ENCODE results near the gene URB2. TPM values are rescaled to one million over a fixed set of nuclear protein-coding genes. Genes with fewer than 3 reads are reported as not detected.

URB2 gene
- total and polyA plus RNA-seq, 10 donors: 2.1 to 13.6 (median 9.4) TPM

DNA sequence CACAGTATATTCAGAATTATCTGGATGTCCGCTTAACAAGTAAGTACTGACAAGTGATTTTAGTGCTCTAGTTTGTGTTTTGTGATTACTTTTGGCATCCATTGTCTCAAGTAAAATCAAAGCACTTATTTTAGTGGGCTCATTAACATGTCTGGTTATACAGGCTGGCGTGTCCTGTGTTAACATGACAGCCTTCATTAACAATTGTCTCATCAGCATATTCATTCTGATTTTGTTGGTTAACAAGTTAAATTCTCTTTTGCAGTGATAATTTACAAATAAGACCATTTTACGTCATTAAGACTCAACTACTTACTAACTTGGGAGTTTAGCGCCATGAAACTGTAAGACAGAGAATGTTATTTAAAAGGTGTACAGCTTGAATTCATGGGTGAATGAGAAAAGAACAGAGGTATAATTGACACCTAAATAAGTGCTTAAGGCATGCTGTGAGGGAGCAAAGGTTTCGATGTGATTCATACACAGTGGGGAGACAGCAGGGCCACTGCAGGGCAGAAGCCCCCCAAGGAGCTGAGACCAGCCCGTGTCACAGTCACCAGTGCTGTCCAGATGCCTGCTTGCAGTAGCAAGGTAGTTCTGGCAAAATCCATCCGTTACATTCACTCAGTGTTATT lies 22.6 kb upstream of the URB2 start:
- Histone ChIP-seq H3K9me3 (no peaks in the 10 kb centered on the region), H3K36me3 (peaks cover 0 to 99% (median 48%) of the 10 kb centered on the region in 6 donors), H3K27me3 (replicated peaks in 1 of 7) (no peaks in the 10 kb centered on the region), H3K27ac (no peak overlapping the region), H3K4me3 (no peak overlapping the region), H3K4me1 (no peaks in the 10 kb centered on the region)
- intact Hi-C loops (cut with DNase I; ENCODE audit: low total_unique reads): no loop called here
- DNase-seq: no peak
- 81 to 91% (median 89%) methylated on average over 7 of the region's 7 CpGs for WGBS, 5 donors
- TF ChIP-seq POLR2AphosphoS5 (IDR thresholded peaks at IDR 0.05) (no peak), POLR2A (IDR thresholded peaks at IDR 0.05) (no peak)

DNA sequence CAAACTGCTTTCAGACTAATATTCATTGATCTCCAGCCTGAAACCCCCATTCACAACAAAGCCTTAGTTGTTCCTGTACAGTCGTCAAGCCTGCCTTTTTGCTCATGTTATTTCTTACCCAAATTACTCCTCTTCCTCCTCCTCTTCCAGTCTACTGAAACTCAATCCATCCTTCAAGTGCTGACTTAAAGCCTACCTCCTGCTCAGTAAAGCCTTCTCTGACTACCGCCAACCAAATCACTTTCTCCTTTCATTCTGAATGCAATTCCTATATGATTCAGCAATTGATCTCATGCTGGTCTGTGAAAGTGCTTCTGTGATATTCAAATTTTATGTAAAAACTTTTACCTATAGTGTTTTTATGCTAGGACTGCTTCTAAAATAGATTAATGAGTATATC lies 18.7 kb upstream of the URB2 start:
- DNase-seq: no peak
- WGBS, 5 donors: 80 to 86% (median 84%) methylated on average over 2 of the region's 2 CpGs
- no peak for TF ChIP-seq POLR2A (IDR thresholded peaks at IDR 0.05)
- TF ChIP-seq POLR2AphosphoS5 (IDR thresholded peaks at IDR 0.05): no peak
- TF ChIP-seq CTCF (IDR thresholded peaks at IDR 0.05 in 8 of 11, conservative IDR thresholded peaks at IDR 0.05 in 3 of 11): no peak
- intact Hi-C loops (cut with DNase I; ENCODE audit: low total_unique reads): no loop called here
- no peak overlapping the region for H3K4me3 ChIP-seq
- no peaks in the 10 kb centered on the region for H3K4me1 ChIP-seq
- no peak overlapping the region for H3K27ac ChIP-seq
- H3K27me3 ChIP-seq (replicated peaks in 1 of 7): no peaks in the 10 kb centered on the region
- peaks cover 5 to 100% (median 68%) of the 10 kb centered on the region in 6 donors for H3K36me3 ChIP-seq
- H3K9me3 ChIP-seq: no peaks in the 10 kb centered on the region

DNA sequence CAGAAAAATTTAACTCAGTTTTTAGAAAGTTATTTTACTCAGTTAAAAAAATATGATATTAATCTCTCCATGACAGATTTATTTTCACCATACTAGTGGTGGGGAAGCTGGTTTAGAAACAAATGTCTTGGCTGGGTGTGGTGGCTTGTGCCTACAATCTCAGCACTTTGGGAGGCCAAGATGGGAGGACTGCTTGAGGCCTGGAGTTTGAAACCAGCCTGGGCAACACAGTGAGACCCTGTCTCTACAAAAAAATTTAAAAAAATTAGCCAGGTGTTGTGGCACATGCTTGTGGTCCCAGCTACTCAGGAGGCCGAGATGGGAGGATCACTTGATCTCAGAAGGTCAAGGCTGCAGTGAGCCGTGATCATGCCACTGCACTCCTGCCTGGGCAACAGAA lies 17.5 kb upstream of the URB2 start:
- intact Hi-C loops (cut with DNase I; ENCODE audit: low total_unique reads): no loop called here
- TF ChIP-seq POLR2AphosphoS5 (IDR thresholded peaks at IDR 0.05) (no peak), CTCF (IDR thresholded peaks at IDR 0.05 in 8 of 11, conservative IDR thresholded peaks at IDR 0.05 in 3 of 11) (no peak), POLR2A (IDR thresholded peaks at IDR 0.05) (no peak)
- Histone ChIP-seq H3K9me3 (no peaks in the 10 kb centered on the region), H3K4me3 (no peak overlapping the region), H3K4me1 (no peaks in the 10 kb centered on the region), H3K27me3 (replicated peaks in 1 of 7) (no peaks in the 10 kb centered on the region), H3K27ac (no peak overlapping the region), H3K36me3 (peaks cover 5 to 100% (median 67%) of the 10 kb centered on the region in 6 donors)
- WGBS, 5 donors: 87 to 97% (median 92%) methylated on average over 2 of the region's 2 CpGs
- DNase-seq: no peak

GRCh38 chr1:229613938-229614337 lies 12.1 kb upstream of the URB2 start:
- Histone ChIP-seq H3K9me3 (no peaks in the 10 kb centered on the region), H3K4me1 (peaks cover 0 to 10% (median 0%) of the 10 kb centered on the region in 6 donors), H3K4me3 (no peak overlapping the region), H3K36me3 (peaks cover 3 to 58% (median 44%) of the 10 kb centered on the region in 6 donors), H3K27ac (no peak overlapping the region), H3K27me3 (replicated peaks in 1 of 7) (no peaks in the 10 kb centered on the region)
- WGBS, 5 donors: 72 to 83% (median 78%) methylated on average over 5 of the region's 5 CpGs
- TF ChIP-seq POLR2A (IDR thresholded peaks at IDR 0.05): no peak
- DNase-seq: no peak
- intact Hi-C loops (cut with DNase I; ENCODE audit: low total_unique reads): no loop called here

DNA sequence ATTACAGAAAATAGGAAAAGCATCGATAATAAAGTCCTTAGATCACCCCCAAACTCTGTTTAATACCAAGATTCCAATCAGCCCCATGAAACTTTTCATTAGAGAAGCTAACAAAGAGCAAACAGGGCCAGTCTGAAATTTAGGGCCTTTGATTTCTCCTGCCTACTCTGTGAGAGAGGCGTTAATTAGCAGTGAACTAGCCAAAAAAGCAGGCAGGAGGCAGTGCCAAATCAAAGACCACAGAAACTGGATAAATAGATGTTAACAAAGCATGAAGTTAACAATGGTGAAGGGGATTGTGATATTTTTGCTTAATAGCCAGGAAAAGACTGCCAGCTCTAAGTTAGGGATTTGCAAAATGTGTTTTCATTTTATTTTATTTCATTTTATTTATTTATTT lies 11.3 kb upstream of the URB2 start:
- no peaks in the 10 kb centered on the region for H3K27me3 ChIP-seq (replicated peaks in 1 of 7)
- intact Hi-C loops (cut with DNase I; ENCODE audit: low total_unique reads): no loop called here
- TF ChIP-seq POLR2A (IDR thresholded peaks at IDR 0.05) (no peak), CTCF (IDR thresholded peaks at IDR 0.05 in 8 of 11, conservative IDR thresholded peaks at IDR 0.05 in 3 of 11) (no peak), POLR2AphosphoS5 (IDR thresholded peaks at IDR 0.05) (no peak)
- WGBS, 5 donors: 90 to 98% (median 96%) methylated on average over 2 of the region's 2 CpGs
- peaks cover 0 to 50% (median 36%) of the 10 kb centered on the region in 6 donors for H3K36me3 ChIP-seq
- peaks cover 0 to 17% (median 4%) of the 10 kb centered on the region in 6 donors for H3K4me1 ChIP-seq
- H3K27ac ChIP-seq: no peak overlapping the region
- no peak overlapping the region for H3K4me3 ChIP-seq
- no peak for DNase-seq
- no peaks in the 10 kb centered on the region for H3K9me3 ChIP-seq
